Left colon (tissue), 2 donors: ENCODE measurements around the gene PMEPA1. TPM values are rescaled to one million over a fixed set of nuclear protein-coding genes. Genes with fewer than 3 reads are reported as not detected.
A peak's percentile ranks its signal among the peaks of the same experiment; 100 is the strongest.

Source experiments
- ATAC-seq: fragments of 200-7000 bp; cut with Tn5 transposase; one replicate; pipeline ENCODE4 v1.9.1; 2020; ENCODE audit warnings: mild to moderate bottlenecking, moderate library complexity
- DNase-seq, 2 donors: peaks; one replicate each; pipeline ENCODE4 v3.0.0-alpha.2; 2020
- intact Hi-C, 2 donors: fragments of 100-400 bp; cut with DNase I in 1 of 2; cut with micrococcal nuclease in 1 of 2; formaldehyde crosslinking; loops; one replicate each; pipeline versions ENCODE4 v1.11.2 to v1.14.0; 2022; cut with DNase I, micrococcal nuclease
- total RNA-seq, 2 donors: library from RNA; stranded (reverse); fragmentation: NEBNext Ultra II Directional; extraction: Animal tissue kit (Norgen Biotek cat#: 25700); gene quantifications; one replicate each; pipeline ENCODE4 v1.2.1, GENCODE V29; 2021
- donor health status: DM: no; HTN: no; CAD: no.
- donor health status: DM: yes; HTN: yes; CAD: no.

The PMEPA1 gene
- total RNA-seq, 2 donors from 2014 or later = 15.0 to 41.6 TPM

GRCh38 chr20:57685146-57685758, 24.6 kb downstream of the PMEPA1 start:
- DNase-seq = no peak
- intact Hi-C loops = no loop called here
- ATAC-seq = peak; percentile 13

- DNase-seq (no peak), ATAC-seq (no peak)
- intact Hi-C loops = no loop called here
These were observed 25.0 kb downstream of the PMEPA1 start for GRCh38 chr20:57684808-57685140.

- ATAC-seq = no peak
- intact Hi-C loops = no loop called here
- DNase-seq = no peak
These were observed 25.7 kb downstream of the PMEPA1 start for GRCh38 chr20:57683881-57684807.

- ATAC-seq (no peak), DNase-seq (no peak)
- intact Hi-C loops = no loop called here
These were observed 26.5 kb downstream of the PMEPA1 start for GRCh38 chr20:57683287-57683686.

GRCh38 chr20:57682184-57683101, 27.4 kb downstream of the PMEPA1 start:
- DNase-seq = no peak
- ATAC-seq = no peak
- intact Hi-C loops = no loop called here

GRCh38 chr20:57680934-57681914, 28.6 kb downstream of the PMEPA1 start:
- ATAC-seq = no peak
- intact Hi-C loops = no loop called here

GRCh38 chr20:57680131-57680716, 29.6 kb downstream of the PMEPA1 start:
- intact Hi-C loops = no loop called here
- no peak for ATAC-seq
- no peak for DNase-seq

More at GRCh38 chr20:57680934-57681914, 28.6 kb downstream of the PMEPA1 start:
- DNase-seq = no peak

GRCh38 chr20:57679113-57679512, 30.7 kb downstream of the PMEPA1 start:
- DNase-seq = no peak

GRCh38 chr20:57678340-57678739, 31.5 kb downstream of the PMEPA1 start:
- ATAC-seq (no peak), DNase-seq (no peak)
- intact Hi-C loops = no loop called here

More at GRCh38 chr20:57679113-57679512, 30.7 kb downstream of the PMEPA1 start:
- no peak for ATAC-seq
- intact Hi-C loops = no loop called here

GRCh38 chr20:57677584-57677982, 32.2 kb downstream of the PMEPA1 start:
- intact Hi-C loops = no loop called here
- ATAC-seq (no peak), DNase-seq (no peak)

GRCh38 chr20:57676589-57677583, 32.9 kb downstream of the PMEPA1 start:
- intact Hi-C loops = no loop called here
- ATAC-seq (peak; percentile 93), DNase-seq (peak; percentile 48 to 74)

- DNase-seq (peak in 1 of 2 donors; percentile 60), ATAC-seq (peak; percentile 70)
- intact Hi-C loops = no loop called here
These were observed 34.0 kb downstream of the PMEPA1 start for GRCh38 chr20:57675773-57676172.

GRCh38 chr20:57672953-57673575, 36.8 kb downstream of the PMEPA1 start:
- no peak for ATAC-seq
- DNase-seq = no peak
- intact Hi-C loops = no loop called here

- intact Hi-C loops = no loop called here
- ATAC-seq = no peak
- DNase-seq = no peak
These were observed 37.7 kb downstream of the PMEPA1 start for GRCh38 chr20:57672164-57672563.

GRCh38 chr20:57671662-57672061, 38.2 kb downstream of the PMEPA1 start:
- DNase-seq = no peak

GRCh38 chr20:57671072-57671391, 38.8 kb downstream of the PMEPA1 start:
- intact Hi-C loops = no loop called here
- no peak for DNase-seq
- no peak for ATAC-seq

More at GRCh38 chr20:57671662-57672061, 38.2 kb downstream of the PMEPA1 start:
- intact Hi-C loops = no loop called here
- no peak for ATAC-seq
